Neural cell (in vitro differentiated cells): ENCODE results near the gene TAX1BP3.

Experiments used
- CTCF ChIP-seq: fragments of 450-650 bp; IDR thresholded peaks from 2 replicates; pipeline ENCODE4 v1.5.1; 2014; ENCODE audit warnings: antibody characterized with exemption, mild to moderate bottlenecking, moderate library complexity; ENCODE audit not compliant: poor library complexity, severe bottlenecking
- EP300 ChIP-seq: fragments of 450-650 bp; conservative IDR thresholded peaks from 2 replicates; pipeline ENCODE4 v1.6.1; 2014; ENCODE audit warnings: antibody characterized with exemption, mild to moderate bottlenecking, moderate library complexity; ENCODE audit not compliant: poor library complexity, severe bottlenecking
- EZH2 ChIP-seq: fragments of 200-600, 300-800 bp; shearing (Covaris generic), sonication (generic); IDR thresholded peaks from 2 replicates; pipeline ENCODE4 v1.6.1; 2014; ENCODE audit warnings: antibody characterized with exemption, low read length, borderline replicate concordance, mild to moderate bottlenecking; ENCODE audit not compliant: insufficient read depth, poor library complexity, severe bottlenecking
- POLR2AphosphoS5 ChIP-seq: IDR thresholded peaks from 2 replicates; pipeline ENCODE4 v1.6.1; 2012
- RAD21 ChIP-seq: fragments of 450-650 bp; conservative IDR thresholded peaks from 2 replicates; pipeline ENCODE4 v1.6.1; 2014; ENCODE audit warnings: antibody characterized with exemption, mild to moderate bottlenecking, moderate library complexity
- TAF1 ChIP-seq: IDR thresholded peaks from 2 replicates; pipeline ENCODE4 v1.6.1; 2012; ENCODE audit warnings: low read depth
- TF ChIP-seq, protein P1 (sequence below): IDR thresholded peaks from 2 replicates; pipeline ENCODE4 v1.6.1; 2012; ENCODE audit warnings: borderline replicate concordance

DNA sequence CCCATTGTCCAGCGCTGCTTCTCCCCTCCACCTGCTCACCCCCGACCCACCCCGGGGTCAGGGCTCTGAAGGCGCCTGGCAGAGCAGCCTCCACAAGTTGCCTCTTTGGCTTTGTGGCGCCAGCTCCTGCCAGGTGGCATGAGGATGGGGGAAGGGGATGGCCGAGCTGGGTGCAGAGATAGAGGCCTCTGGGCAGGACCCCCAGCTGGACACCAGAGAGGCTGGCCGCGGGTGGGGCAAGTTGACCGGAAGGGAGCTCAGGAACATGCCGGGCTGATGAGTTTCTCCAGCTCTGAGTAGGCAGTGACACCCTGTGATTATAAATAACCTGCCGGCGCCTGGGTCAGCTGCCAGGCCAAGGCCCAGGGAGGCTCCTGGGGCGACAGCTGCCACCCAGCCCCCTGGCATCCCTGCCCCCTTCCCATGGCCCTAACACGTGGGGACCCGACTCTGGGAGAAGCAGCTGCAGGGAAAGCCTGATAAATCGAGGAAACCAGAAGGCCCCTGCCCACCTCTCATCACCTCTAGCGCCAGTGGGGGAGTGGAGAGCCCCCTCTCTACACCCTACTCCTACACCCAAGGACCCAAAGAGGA, 26.8 kb upstream of the TAX1BP3 start:
- TF ChIP-seq CTCF (no peak), TAF1 (no peak), EP300 (no peak), EZH2 (no peak), POLR2AphosphoS5 (no peak), RAD21 (no peak)
- TF ChIP-seq, protein P1, sequence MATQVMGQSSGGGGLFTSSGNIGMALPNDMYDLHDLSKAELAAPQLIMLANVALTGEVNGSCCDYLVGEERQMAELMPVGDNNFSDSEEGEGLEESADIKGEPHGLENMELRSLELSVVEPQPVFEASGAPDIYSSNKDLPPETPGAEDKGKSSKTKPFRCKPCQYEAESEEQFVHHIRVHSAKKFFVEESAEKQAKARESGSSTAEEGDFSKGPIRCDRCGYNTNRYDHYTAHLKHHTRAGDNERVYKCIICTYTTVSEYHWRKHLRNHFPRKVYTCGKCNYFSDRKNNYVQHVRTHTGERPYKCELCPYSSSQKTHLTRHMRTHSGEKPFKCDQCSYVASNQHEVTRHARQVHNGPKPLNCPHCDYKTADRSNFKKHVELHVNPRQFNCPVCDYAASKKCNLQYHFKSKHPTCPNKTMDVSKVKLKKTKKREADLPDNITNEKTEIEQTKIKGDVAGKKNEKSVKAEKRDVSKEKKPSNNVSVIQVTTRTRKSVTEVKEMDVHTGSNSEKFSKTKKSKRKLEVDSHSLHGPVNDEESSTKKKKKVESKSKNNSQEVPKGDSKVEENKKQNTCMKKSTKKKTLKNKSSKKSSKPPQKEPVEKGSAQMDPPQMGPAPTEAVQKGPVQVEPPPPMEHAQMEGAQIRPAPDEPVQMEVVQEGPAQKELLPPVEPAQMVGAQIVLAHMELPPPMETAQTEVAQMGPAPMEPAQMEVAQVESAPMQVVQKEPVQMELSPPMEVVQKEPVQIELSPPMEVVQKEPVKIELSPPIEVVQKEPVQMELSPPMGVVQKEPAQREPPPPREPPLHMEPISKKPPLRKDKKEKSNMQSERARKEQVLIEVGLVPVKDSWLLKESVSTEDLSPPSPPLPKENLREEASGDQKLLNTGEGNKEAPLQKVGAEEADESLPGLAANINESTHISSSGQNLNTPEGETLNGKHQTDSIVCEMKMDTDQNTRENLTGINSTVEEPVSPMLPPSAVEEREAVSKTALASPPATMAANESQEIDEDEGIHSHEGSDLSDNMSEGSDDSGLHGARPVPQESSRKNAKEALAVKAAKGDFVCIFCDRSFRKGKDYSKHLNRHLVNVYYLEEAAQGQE: no peak
